PC-3 (cell line): Measurements from ENCODE around the gene PRSS27.
"Not testable (repeated sequence)": the region's sequence is repeated elsewhere in the genome, so short reads cannot be mapped to it uniquely, and the experiment has no call there.

Experiments used
- CTCF ChIP-seq: fragments of 300-600 bp; sonication (generic); conservative IDR thresholded peaks from 2 replicates; pipeline ENCODE4 v1.5.1; 2017; ENCODE audit warnings: antibody characterized with exemption, low read depth, mild to moderate bottlenecking, low read length
- EZH2 ChIP-seq: fragments of 300-600 bp; sonication (generic); IDR thresholded peaks from one replicate; pipeline ENCODE4 v1.6.1; 2017; ENCODE audit warnings: antibody characterized with exemption, mild to moderate bottlenecking, low read length; ENCODE audit not compliant: unreplicated experiment

GRCh38 chr16:2679902-2680301, 40.1 kb downstream of the PRSS27 start:
- not testable (repeated sequence) for TF ChIP-seq CTCF, EZH2
